Glutamatergic neuron (in vitro differentiated cells): Measurements from ENCODE around the gene SMG6. TPM values are rescaled to one million over a fixed set of nuclear protein-coding genes. Genes with fewer than 3 reads are reported as not detected.

Experiments used
- DNase-seq: peaks from one replicate; pipeline ENCODE4 v3.0.0; 2022
- H3K27ac Mint-ChIP-seq: one replicate; pipeline ENCODE4 v1.8.0; 2020; ENCODE audit warnings: mild to moderate bottlenecking, mixed read lengths, inconsistent platforms; ENCODE audit not compliant: unreplicated experiment
- H3K27me3 Mint-ChIP-seq: one replicate; pipeline ENCODE4 v1.8.0; 2020; ENCODE audit warnings: mild to moderate bottlenecking, moderate library complexity, mixed read lengths, inconsistent platforms; ENCODE audit not compliant: unreplicated experiment
- H3K36me3 Mint-ChIP-seq: one replicate; pipeline ENCODE4 v1.8.0; 2020; ENCODE audit warnings: mild to moderate bottlenecking, mixed read lengths, inconsistent platforms; ENCODE audit not compliant: unreplicated experiment
- H3K4me1 Mint-ChIP-seq: one replicate; pipeline ENCODE4 v1.8.0; 2020; ENCODE audit warnings: mild to moderate bottlenecking, low read depth, mixed read lengths, inconsistent platforms; ENCODE audit not compliant: unreplicated experiment
- H3K4me3 Mint-ChIP-seq: one replicate; pipeline ENCODE4 v1.8.0; 2020; ENCODE audit warnings: mild to moderate bottlenecking, mixed read lengths, inconsistent platforms; ENCODE audit not compliant: unreplicated experiment
- H3K9me3 Mint-ChIP-seq: one replicate; pipeline ENCODE4 v1.8.0; 2020; ENCODE audit warnings: mild to moderate bottlenecking, moderate library complexity, mixed read lengths, inconsistent platforms; ENCODE audit not compliant: unreplicated experiment
- total RNA-seq: library from RNA; stranded (reverse); fragmentation: NEBNext Ultra II Directional; extraction: Animal tissue kit (Norgen Biotek cat#: 25700); gene quantifications from one replicate; pipeline ENCODE4 v1.2.1, GENCODE V29; 2021; ENCODE audit not compliant: unreplicated experiment
- TF ChIP-seq, protein P1 (sequence below): fragments of 200-600 bp; sonication (generic); IDR thresholded peaks from one replicate; pipeline ENCODE4 v1.5.0; 2021; ENCODE audit not compliant: partially characterized antibody, unreplicated experiment

SMG6 gene
- total RNA-seq, 1 donor from 2014 or later = 42.7 TPM

DNA sequence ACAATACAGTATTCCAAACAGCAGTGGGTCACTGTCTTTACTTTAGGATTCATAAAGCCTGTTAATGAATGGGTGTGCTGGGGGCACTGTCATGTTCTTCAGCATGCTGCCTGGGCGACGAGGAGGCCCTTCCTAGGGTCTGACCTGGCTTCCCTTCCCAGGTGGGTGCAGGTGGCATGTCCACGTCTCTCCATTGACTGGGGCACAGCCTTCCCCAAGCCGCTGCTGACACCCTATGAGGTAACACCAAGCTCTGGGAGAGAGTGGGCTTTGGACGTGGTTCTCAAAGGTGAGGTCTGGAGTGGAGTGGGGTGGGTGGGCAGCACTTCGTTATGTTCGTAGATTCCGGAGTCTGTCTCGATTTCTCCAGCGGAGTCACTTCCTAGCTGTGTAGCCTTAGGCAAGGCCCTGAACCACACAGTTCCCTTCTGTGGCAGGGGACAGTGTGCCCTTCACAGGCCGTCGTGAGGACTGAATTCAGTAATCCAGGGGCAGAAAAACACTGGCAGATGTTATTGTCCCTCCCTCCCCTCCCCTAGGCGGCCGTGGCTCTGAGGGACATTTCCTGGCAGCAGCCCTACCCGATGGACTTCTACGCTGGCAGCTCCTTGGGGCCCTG is 262.5 kb downstream of the SMG6 start:
- DNase-seq = no peak
- Mint-ChIP-seq H3K27ac (peak overlapping the region; percentile 64), H3K36me3 (no peaks in the 10 kb centered on the region), H3K4me1 (peaks cover 9% of the 10 kb centered on the region), H3K9me3 (peaks cover 1% of the 10 kb centered on the region), H3K4me3 (peak overlapping the region; percentile 76), H3K27me3 (peaks cover 3% of the 10 kb centered on the region)
- TF ChIP-seq, protein P1, sequence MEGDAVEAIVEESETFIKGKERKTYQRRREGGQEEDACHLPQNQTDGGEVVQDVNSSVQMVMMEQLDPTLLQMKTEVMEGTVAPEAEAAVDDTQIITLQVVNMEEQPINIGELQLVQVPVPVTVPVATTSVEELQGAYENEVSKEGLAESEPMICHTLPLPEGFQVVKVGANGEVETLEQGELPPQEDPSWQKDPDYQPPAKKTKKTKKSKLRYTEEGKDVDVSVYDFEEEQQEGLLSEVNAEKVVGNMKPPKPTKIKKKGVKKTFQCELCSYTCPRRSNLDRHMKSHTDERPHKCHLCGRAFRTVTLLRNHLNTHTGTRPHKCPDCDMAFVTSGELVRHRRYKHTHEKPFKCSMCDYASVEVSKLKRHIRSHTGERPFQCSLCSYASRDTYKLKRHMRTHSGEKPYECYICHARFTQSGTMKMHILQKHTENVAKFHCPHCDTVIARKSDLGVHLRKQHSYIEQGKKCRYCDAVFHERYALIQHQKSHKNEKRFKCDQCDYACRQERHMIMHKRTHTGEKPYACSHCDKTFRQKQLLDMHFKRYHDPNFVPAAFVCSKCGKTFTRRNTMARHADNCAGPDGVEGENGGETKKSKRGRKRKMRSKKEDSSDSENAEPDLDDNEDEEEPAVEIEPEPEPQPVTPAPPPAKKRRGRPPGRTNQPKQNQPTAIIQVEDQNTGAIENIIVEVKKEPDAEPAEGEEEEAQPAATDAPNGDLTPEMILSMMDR = no peak

DNA sequence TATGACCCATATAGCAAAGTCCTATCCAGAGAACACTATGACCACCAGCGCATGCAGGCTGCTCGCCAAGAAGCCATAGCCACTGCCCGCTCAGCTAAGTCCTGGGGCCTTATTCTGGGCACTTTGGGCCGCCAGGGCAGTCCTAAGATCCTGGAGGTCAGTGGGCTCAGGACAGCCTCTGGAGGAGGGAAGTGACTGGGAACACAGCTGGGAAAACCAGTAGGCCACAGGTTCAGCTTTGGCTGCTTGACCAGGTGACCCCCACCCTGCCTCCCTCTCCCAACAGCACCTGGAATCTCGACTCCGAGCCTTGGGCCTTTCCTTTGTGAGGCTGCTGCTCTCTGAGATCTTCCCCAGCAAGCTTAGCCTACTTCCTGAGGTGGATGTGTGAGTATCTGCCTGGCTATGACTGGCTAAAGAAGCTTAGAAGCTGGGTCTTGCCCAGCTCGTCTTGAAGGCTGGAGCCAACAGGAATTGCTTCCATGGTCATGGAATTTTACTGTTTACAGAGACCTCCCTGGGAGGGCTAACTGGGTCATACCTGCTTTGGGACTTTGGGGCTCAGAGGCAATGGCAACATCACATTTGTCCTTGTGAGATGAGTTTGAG is 263.3 kb downstream of the SMG6 start:
- no peak for DNase-seq
- peak overlapping the region; percentile 64 for H3K27ac Mint-ChIP-seq
- H3K36me3 Mint-ChIP-seq = no peaks in the 10 kb centered on the region
- H3K4me1 Mint-ChIP-seq = peaks cover 9% of the 10 kb centered on the region
- H3K4me3 Mint-ChIP-seq = peak overlapping the region; percentile 76
- peaks cover 1% of the 10 kb centered on the region for H3K9me3 Mint-ChIP-seq
- peaks cover 3% of the 10 kb centered on the region for H3K27me3 Mint-ChIP-seq
- TF ChIP-seq, protein P1 = no peak

DNA sequence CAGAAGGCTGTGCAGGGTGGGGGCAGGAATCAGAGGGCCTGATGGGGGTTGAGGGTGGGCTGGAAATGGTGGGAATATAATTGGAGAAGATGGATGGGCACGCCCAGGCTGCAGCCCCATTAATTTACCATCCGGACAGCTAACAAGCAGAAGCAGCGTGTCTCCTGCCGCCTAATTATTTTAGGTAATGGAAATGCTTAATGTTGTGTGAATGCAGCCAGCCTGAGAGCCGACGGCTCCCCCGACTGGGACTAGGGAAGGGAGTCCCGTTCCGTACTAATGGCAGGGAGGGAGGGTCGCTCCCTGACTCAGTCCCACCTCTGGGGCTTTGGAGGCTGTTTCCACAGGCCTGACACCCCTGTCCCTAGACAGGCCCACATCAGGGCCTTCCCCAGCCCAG is 266.4 kb downstream of the SMG6 start:
- no peak overlapping the region for H3K27ac Mint-ChIP-seq
- H3K4me3 Mint-ChIP-seq = no peak overlapping the region
- DNase-seq = no peak
- H3K27me3 Mint-ChIP-seq = peaks cover 1% of the 10 kb centered on the region
- H3K4me1 Mint-ChIP-seq = peaks cover 11% of the 10 kb centered on the region
- peaks cover 1% of the 10 kb centered on the region for H3K9me3 Mint-ChIP-seq
- TF ChIP-seq, protein P1 = no peak
- no peaks in the 10 kb centered on the region for H3K36me3 Mint-ChIP-seq

DNA sequence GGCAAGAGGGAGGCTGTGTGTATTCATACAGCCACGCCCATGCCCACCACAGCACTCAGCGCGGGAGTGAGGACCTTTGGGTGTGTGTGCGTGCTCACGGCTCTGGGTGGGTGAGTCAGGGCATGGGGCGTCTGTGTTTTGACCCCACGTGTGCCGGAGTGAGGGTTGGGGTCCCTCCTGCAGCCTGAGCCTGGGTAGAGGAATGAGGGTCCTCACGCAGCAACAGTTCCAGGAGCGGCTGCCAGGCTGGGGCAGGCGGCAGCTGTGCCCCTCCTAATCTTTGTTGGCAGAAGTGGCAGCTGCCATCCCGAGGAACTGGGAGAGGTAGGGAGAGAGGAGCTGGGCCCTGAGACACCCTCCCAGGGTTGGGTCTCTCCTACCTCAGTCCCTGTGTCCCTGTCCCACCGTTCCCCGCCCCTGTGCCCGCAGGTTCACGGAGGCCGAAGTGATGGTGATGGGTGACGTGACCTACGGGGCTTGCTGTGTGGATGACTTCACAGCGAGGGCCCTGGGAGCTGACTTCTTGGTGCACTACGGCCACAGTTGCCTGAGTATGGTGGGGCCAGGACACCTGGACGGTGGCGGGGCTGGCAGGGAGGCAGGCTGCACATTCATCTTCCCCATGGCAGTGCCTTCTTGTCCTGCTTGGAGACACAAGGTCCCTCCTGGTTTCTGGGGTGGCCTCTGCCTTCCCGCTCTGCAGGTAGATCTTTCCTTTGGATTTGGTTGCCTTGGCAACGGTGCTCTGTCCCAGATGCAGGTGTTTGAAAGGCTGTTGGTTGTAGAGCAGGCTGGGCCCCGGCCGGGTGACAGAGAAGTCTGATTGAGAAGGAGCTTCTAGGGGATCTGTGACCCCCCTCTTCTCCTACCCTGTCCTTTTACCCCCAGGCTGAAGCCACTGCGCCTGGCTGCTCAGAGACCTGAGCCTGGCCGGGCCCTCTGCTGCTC is 267.8 kb downstream of the SMG6 start:
- TF ChIP-seq, protein P1 = no peak
- no peak for DNase-seq
- Mint-ChIP-seq H3K4me1 (peaks cover 9% of the 10 kb centered on the region), H3K9me3 (peaks cover 1% of the 10 kb centered on the region), H3K4me3 (peak overlapping the region; percentile 50), H3K36me3 (no peaks in the 10 kb centered on the region), H3K27ac (no peak overlapping the region), H3K27me3 (no peaks in the 10 kb centered on the region)
